K562 (cell line): ENCODE measurements around the gene NRXN3. TPM values are rescaled to one million over a fixed set of nuclear protein-coding genes. Genes with fewer than 3 reads are reported as not detected.

Source experiments
- ATAC-seq: fragments of 200-7000 bp; cut with Tn5 transposase; 3 replicates; pipeline ENCODE4 v1.9.1; 2020; ENCODE audit warnings: moderate library complexity
- BruUV-seq: library from RNA; stranded (reverse); fragments of 400-500 nt; replicated peaks from 2 replicates; lab custom pipeline; 2021; lab: Mats Ljungman, UMichigan
- CTCF ChIA-PET: fragments of 300-600 bp; formaldehyde crosslinking; extraction: SDS; loops from one replicate; lab custom pipeline; 2021; ENCODE audit warnings: low intra/inter-chr PET ratio; lab: Yijun Ruan, JAX
- POLR2A ChIA-PET: fragments of 300-600, 350-650 bp; sonication (Branson Sonifier 250); formaldehyde crosslinking; extraction: SDS; loops from one replicate; lab custom pipeline; 2021; ENCODE audit warnings: antibody characterized with exemption, inconsistent platforms; lab: Yijun Ruan, JAX
- DNase-seq, 4 experiments: peaks; one replicate each; pipeline versions ENCODE4 v3.0.0 to v3.0.0-alpha.2; 2011 to 2018; ENCODE audit warnings: low spot score in 3 of 4, mixed read lengths in 3 of 4; ENCODE audit errors: extremely low read depth in 1 of 4
- FAIRE-seq: peaks from 2 replicates; lab custom pipeline; 2011; peaks lifted over from hg19 to GRCh38; lab: Jason Lieb, UNC
- H2AFZ ChIP-seq: 2 replicates; pipeline ENCODE4 v1.6.0; 2011; ENCODE audit warnings: low read depth, low read length, control low read depth, inconsistent platforms
- H3K27ac ChIP-seq: fragments of 200-600 bp; 3 replicates; pipeline ENCODE4 v1.8.0; 2011; ENCODE audit warnings: low read depth, mild to moderate bottlenecking, control low read depth, inconsistent platforms, low read length, moderate library complexity, mixed read lengths; ENCODE audit errors: extremely low read depth
- H3K27me3 ChIP-seq, 2 experiments: fragments of 300-600 bp in 1 of 2; 2 replicates in 1 of 2; 3 replicates in 1 of 2; pipeline versions ENCODE4 v1.6.0 to v1.8.0; 2011; ENCODE audit warnings: inconsistent platforms in 2 of 2, low read length in 2 of 2, mild to moderate bottlenecking in 1 of 2, mixed read lengths in 1 of 2, moderate library complexity in 1 of 2; ENCODE audit not compliant: control insufficient read depth in 2 of 2, insufficient read depth in 2 of 2
- H3K36me3 ChIP-seq: fragments of 300-600 bp; 3 replicates; pipeline ENCODE4 v1.8.0; 2011; ENCODE audit warnings: mild to moderate bottlenecking, low read length, inconsistent platforms; ENCODE audit not compliant: control insufficient read depth, insufficient read depth
- H3K4me1 ChIP-seq, 2 experiments: fragments of 200-600 bp in 1 of 2; replicated peaks in 1 of 2; 2 replicates in 1 of 2; 3 replicates in 1 of 2; pipeline versions ENCODE4 v1.5.1 to v1.8.0; 2011; ENCODE audit warnings: inconsistent platforms in 2 of 2, low read length in 2 of 2, mild to moderate bottlenecking in 1 of 2, mixed read lengths in 1 of 2, moderate library complexity in 1 of 2; ENCODE audit not compliant: control insufficient read depth in 2 of 2, insufficient read depth in 2 of 2
- H3K4me2 ChIP-seq: 2 replicates; pipeline ENCODE4 v1.6.1; 2011; ENCODE audit warnings: low read length, control low read depth, inconsistent platforms, mixed read lengths; ENCODE audit not compliant: insufficient read depth
- H3K4me3 ChIP-seq: fragments of 200-600 bp; sonication (generic), shearing (Covaris generic); 2 replicates; pipeline ENCODE4 v1.5.1; 2016; ENCODE audit warnings: control low read depth, inconsistent platforms
- H3K79me2 ChIP-seq: fragments of 200-600 bp; 3 replicates; pipeline ENCODE4 v1.8.0; 2011; ENCODE audit warnings: low read length, inconsistent platforms; ENCODE audit not compliant: control insufficient read depth, insufficient read depth
- H3K9ac ChIP-seq, 2 experiments: 2 replicates each; pipeline versions ENCODE4 v1.6.0 to v1.6.1; 2011; ENCODE audit warnings: low read depth in 2 of 2, low read length in 2 of 2, control low read depth in 1 of 2, inconsistent platforms in 1 of 2, mild to moderate bottlenecking in 1 of 2, mixed read lengths in 1 of 2; ENCODE audit not compliant: insufficient read depth in 1 of 2
- H3K9me1 ChIP-seq: one replicate; pipeline ENCODE4 v1.6.0; 2011; ENCODE audit warnings: inconsistent platforms, mild to moderate bottlenecking, low read length, moderate library complexity; ENCODE audit not compliant: control insufficient read depth, insufficient read depth
- H3K9me3 ChIP-seq: replicated peaks from 2 replicates; pipeline ENCODE4 v1.5.1; 2011; ENCODE audit warnings: low read depth, low read length, inconsistent platforms; ENCODE audit not compliant: control insufficient read depth, insufficient read depth
- H4K20me1 ChIP-seq: replicated peaks from 2 replicates; pipeline ENCODE4 v1.6.1; 2011; ENCODE audit warnings: low read length, inconsistent platforms, mixed read lengths; ENCODE audit not compliant: control insufficient read depth, insufficient read depth
- CHD2 ChIP-seq: IDR thresholded peaks from 2 replicates; pipeline ENCODE4 v1.6.1; 2011; ENCODE audit warnings: low read depth, low read length
- LARP7 ChIP-seq: fragments of 450-650 bp; IDR thresholded peaks from 2 replicates; pipeline ENCODE4 v1.6.1; 2016
- MED1 ChIP-seq: sonication (generic); formaldehyde crosslinking; IDR thresholded peaks from 2 replicates; pipeline ENCODE4 v1.8.1; 2023; ENCODE audit warnings: missing genetic modification reagents, borderline replicate concordance
- MXI1 ChIP-seq: IDR thresholded peaks from 2 replicates; pipeline ENCODE4 v1.6.1; 2011; ENCODE audit warnings: low read depth, mild to moderate bottlenecking, improper control_type of control experiment, low read length
- RHOXF2B ChIP-seq: fragments of 250-450 bp; sonication (Bioruptor Pico); conservative IDR thresholded peaks from 2 replicates; pipeline ENCODE4 v1.5.1; 2021
- SNAPC5 ChIP-seq: fragments of 250-450 bp; sonication (Bioruptor Pico); IDR thresholded peaks from 2 replicates; pipeline ENCODE4 v1.8.0; 2021; ENCODE audit warnings: moderate library complexity, mild to moderate bottlenecking, inconsistent platforms
- TEAD1 ChIP-seq, 2 experiments: fragments of 450-650 bp in 1 of 2; sonication (generic) in 1 of 2; formaldehyde crosslinking; IDR thresholded peaks; 2 replicates each; pipeline versions ENCODE4 v1.4.0 to v1.8.0; 2020 to 2022; ENCODE audit warnings: mild to moderate bottlenecking in 2 of 2, missing genetic modification reagents in 1 of 2
- TFAP4 ChIP-seq: sonication (generic); formaldehyde crosslinking; IDR thresholded peaks from 2 replicates; pipeline ENCODE4 v1.8.0; 2022; ENCODE audit warnings: missing genetic modification reagents, mild to moderate bottlenecking, moderate library complexity, borderline replicate concordance
- ZBED1 ChIP-seq: IDR thresholded peaks from 2 replicates; pipeline ENCODE4 v1.6.1; 2014
- ZNF175 ChIP-seq: fragments of 200-800 bp; sonication (Bioruptor generic); IDR thresholded peaks from 2 replicates; pipeline ENCODE4 v1.6.1; 2016; ENCODE audit warnings: low read depth, mild to moderate bottlenecking, missing genetic modification characterization, missing compliant biosample characterization
- WGBS: fragments of 100-300 bp; shearing (Covaris generic); methylation state at CpG from one replicate; pipeline ENCODE4 v1.1.6; 2016; ENCODE audit warnings: low coverage, mixed read lengths; ENCODE audit not compliant: insufficient coverage; ENCODE audit errors: missing lambda C conversion rate; 5-methylcytosine and 5-hydroxymethylcytosine counted together
- in situ Hi-C: fragments of 300-500 bp; cut with MboI; formaldehyde crosslinking; loops from 4 replicates; pipeline ENCODE4 v1.15.0; 2018; ENCODE audit warnings: inconsistent platforms, mixed read lengths
- intact Hi-C: fragments of 100-400 bp; cut with micrococcal nuclease; formaldehyde crosslinking; loops from 2 replicates; pipeline ENCODE4 v1.14.2; 2022
- polyA plus RNA-seq, 8 experiments: library from polyadenylated mRNA; depleted of rRNA in 4 of 8; stranded (reverse) in 5 of 8; unstranded in 3 of 8; fragments of >200 nt; fragmentation: Nextera tagmentation in 2 of 8; fragmentation: Illumina TruSeq in 1 of 8; extraction: Ambion mirVana in 2 of 8; extraction: Trizol in 1 of 8; gene quantifications; 2 replicates each; pipeline versions ENCODE4 v1.2.1 to v1.2.3, GENCODE V29; 2011 to 2014; ENCODE audit warnings: inconsistent platforms in 1 of 8, missing spikeins in 1 of 8
- total RNA-seq, 7 experiments: library from RNA; depleted of rRNA in 6 of 7; stranded (reverse); fragments of >200 nt in 6 of 7; fragmentation: Illumina TruSeq in 2 of 7; extraction: Trizol in 2 of 7; gene quantifications; 2 replicates each; pipeline versions ENCODE4 v1.2.1 to v1.2.3, GENCODE V29; 2011 to 2021; ENCODE audit warnings: low replicate concordance in 1 of 7
- TF ChIP-seq, protein P1 (sequence below): fragments of 450-650 bp; conservative IDR thresholded peaks from 2 replicates; pipeline ENCODE4 v1.6.1; 2016; ENCODE audit warnings: missing genetic modification characterization, low read depth, mild to moderate bottlenecking, control low read depth, missing compliant biosample characterization
- TF ChIP-seq, protein P2 (sequence below), 3 experiments: fragments of 200-800 bp in 1 of 3; sonication (Bioruptor generic) in 1 of 3; sonication (generic) in 1 of 3; formaldehyde crosslinking in 1 of 3; IDR thresholded peaks; 2 replicates each; pipeline versions ENCODE4 v1.6.1 to v1.8.0; 2016 to 2022; ENCODE audit warnings: mild to moderate bottlenecking in 2 of 3, missing compliant biosample characterization in 2 of 3, missing genetic modification characterization in 2 of 3, missing genetic modification reagents in 1 of 3
- TF ChIP-seq, protein P3 (sequence below): IDR thresholded peaks from 3 replicates; pipeline ENCODE4 v1.6.1; 2011; ENCODE audit warnings: borderline replicate concordance, mild to moderate bottlenecking, moderate library complexity; ENCODE audit not compliant: insufficient read length; ENCODE audit errors: extremely low read depth

NRXN3 gene
- total and polyA plus RNA-seq, 9 of the 15 experiments (the other 6 are each of a cell fraction or from before 2014, with no cell fraction given): 0.09 TPM; not detected in 8

DNA sequence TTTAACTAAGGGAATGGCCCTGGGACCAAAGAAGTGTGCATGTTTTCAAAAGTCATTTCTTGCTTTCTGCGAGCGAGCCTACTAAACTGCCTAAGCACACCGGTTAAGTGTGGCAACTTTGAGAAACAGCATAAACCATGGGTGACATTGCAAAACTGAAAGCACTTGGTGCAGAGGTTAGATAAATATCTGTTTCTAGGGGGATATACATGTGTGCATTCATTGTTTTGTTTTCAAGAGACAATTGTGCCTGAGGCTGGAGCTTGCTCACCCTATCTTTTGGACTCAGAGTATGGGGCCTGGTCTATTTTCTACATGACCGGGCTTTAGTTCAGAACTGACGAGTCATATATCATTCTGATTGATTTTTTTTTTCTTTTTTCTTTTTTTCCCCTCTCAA, 923.4 kb downstream of the NRXN3 start:
- ATAC-seq: no peak
- H4K20me1 ChIP-seq: no peaks in the 10 kb centered on the region
- 2% methylated on average over 5 of the region's 5 CpGs for WGBS
- no peaks in the 10 kb centered on the region for H3K79me2 ChIP-seq
- intact Hi-C loops (no loop called here), in situ Hi-C loops (no loop called here)
- no peaks in the 10 kb centered on the region for H3K36me3 ChIP-seq
- H3K27ac ChIP-seq: no peak overlapping the region
- no peak overlapping the region for H3K4me2 ChIP-seq
- POLR2A ChIA-PET: no interaction called here
- no peak for FAIRE-seq
- CTCF ChIA-PET: no interaction called here
- no TSS peak for BruUV-seq
- TF ChIP-seq RHOXF2B: no peak
- TF ChIP-seq SNAPC5: no peak
- no peak for TF ChIP-seq ZBED1
- TF ChIP-seq MXI1: no peak
- no peak for TF ChIP-seq CHD2
- no peak for TF ChIP-seq LARP7
- no peak for TF ChIP-seq ZNF175 (CRISPR knock-in tag)
- TF ChIP-seq MED1 (CRISPR knock-in tag): no peak
- TF ChIP-seq, protein P1, sequence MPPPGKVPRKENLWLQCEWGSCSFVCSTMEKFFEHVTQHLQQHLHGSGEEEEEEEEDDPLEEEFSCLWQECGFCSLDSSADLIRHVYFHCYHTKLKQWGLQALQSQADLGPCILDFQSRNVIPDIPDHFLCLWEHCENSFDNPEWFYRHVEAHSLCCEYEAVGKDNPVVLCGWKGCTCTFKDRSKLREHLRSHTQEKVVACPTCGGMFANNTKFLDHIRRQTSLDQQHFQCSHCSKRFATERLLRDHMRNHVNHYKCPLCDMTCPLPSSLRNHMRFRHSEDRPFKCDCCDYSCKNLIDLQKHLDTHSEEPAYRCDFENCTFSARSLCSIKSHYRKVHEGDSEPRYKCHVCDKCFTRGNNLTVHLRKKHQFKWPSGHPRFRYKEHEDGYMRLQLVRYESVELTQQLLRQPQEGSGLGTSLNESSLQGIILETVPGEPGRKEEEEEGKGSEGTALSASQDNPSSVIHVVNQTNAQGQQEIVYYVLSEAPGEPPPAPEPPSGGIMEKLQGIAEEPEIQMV (tag): no peak
- TF ChIP-seq TFAP4 (CRISPR knock-in tag): no peak
- TF ChIP-seq, protein P2, sequence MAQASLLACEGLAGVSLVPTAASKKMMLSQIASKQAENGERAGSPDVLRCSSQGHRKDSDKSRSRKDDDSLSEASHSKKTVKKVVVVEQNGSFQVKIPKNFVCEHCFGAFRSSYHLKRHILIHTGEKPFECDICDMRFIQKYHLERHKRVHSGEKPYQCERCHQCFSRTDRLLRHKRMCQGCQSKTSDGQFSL (CRISPR knock-in tag; IDR thresholded peaks at IDR 0.05): no peak
- TF ChIP-seq, protein P2 (tag; IDR thresholded peaks at IDR 0.05): no peak
- no peak for TF ChIP-seq TEAD1 (CRISPR knock-in tag; IDR thresholded peaks at IDR 0.05)
- TF ChIP-seq, protein P3, sequence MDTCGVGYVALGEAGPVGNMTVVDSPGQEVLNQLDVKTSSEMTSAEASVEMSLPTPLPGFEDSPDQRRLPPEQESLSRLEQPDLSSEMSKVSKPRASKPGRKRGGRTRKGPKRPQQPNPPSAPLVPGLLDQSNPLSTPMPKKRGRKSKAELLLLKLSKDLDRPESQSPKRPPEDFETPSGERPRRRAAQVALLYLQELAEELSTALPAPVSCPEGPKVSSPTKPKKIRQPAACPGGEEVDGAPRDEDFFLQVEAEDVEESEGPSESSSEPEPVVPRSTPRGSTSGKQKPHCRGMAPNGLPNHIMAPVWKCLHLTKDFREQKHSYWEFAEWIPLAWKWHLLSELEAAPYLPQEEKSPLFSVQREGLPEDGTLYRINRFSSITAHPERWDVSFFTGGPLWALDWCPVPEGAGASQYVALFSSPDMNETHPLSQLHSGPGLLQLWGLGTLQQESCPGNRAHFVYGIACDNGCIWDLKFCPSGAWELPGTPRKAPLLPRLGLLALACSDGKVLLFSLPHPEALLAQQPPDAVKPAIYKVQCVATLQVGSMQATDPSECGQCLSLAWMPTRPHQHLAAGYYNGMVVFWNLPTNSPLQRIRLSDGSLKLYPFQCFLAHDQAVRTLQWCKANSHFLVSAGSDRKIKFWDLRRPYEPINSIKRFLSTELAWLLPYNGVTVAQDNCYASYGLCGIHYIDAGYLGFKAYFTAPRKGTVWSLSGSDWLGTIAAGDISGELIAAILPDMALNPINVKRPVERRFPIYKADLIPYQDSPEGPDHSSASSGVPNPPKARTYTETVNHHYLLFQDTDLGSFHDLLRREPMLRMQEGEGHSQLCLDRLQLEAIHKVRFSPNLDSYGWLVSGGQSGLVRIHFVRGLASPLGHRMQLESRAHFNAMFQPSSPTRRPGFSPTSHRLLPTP: no peak
- no peaks in the 10 kb centered on the region for H3K27me3 ChIP-seq
- H3K9me1 ChIP-seq: no peaks in the 10 kb centered on the region
- no peaks in the 10 kb centered on the region for H3K4me1 ChIP-seq
- no peak for DNase-seq
- H3K9ac ChIP-seq: no peak overlapping the region
- H2AFZ ChIP-seq: no peak overlapping the region
- H3K9me3 ChIP-seq: no peaks in the 10 kb centered on the region; the same call in 1 of the 2 replicates
- no peak overlapping the region for H3K4me3 ChIP-seq
